Measurements from ENCODE around the gene KAT7.

- TF ChIP-seq CTCF (IDR thresholded peaks at IDR 0.05) (no peak), POLR2A (IDR thresholded peaks at IDR 0.05) (no peak)
Observed at GRCh38 chr17:49832840-49833599, 44.5 kb downstream of the KAT7 start.

Data from heart left ventricle (tissue), 13 donors.